Stimulated activated CD4-positive, alpha-beta T cell treated with anti-CD3 and anti-CD28 coated beads, Interleukin-2, amount 100 ng/mL, for 24 hours (primary cell): ENCODE results near the gene SORCS3.

Experiments
- DNase-seq, 2 donors: peaks; one replicate each; pipeline ENCODE4 v3.0.0-alpha.2; 2020

SORCS3 gene

DNA sequence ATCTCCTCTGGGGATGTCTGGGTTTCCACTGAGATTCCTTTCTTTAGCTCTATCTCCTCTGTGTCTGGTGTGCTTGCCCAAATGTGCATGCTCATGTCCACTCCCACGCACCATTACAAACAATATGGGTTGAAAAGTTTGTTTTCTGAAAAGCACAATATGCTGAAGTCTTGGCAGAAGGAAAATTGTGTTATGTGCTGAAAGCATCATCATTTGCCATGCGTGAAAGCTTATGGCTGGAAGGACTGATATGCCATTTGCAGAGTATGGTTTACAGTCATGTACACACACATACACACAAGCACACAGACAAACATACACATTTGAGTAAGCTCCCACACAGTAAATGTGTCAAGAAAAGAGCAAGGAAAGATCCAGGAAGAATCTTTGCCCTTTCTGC is 231.6 kb downstream of the SORCS3 start:
- no peak for DNase-seq

GRCh38 chr10:104873161-104873560 is 232.1 kb downstream of the SORCS3 start:
- no peak for DNase-seq

DNA sequence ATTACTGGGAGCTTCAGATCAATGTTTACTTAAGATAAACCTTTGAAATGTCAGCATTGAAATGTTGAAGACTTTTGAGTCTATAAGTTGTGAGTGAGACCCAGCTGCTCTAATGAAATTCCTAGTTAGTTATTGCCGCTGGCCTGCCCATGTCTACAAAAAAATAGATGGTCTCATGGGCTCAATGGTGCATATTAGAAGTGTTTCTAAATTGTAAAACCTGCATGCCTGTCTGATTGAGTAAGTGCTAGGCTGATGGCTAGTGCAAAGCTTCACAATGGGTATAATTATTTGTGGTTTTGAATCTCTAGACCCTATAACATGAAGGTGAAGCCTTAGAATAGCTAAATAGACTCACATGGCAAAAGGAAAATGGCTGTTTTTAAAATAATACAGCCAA is 234.5 kb downstream of the SORCS3 start:
- DNase-seq, result no peak

DNA sequence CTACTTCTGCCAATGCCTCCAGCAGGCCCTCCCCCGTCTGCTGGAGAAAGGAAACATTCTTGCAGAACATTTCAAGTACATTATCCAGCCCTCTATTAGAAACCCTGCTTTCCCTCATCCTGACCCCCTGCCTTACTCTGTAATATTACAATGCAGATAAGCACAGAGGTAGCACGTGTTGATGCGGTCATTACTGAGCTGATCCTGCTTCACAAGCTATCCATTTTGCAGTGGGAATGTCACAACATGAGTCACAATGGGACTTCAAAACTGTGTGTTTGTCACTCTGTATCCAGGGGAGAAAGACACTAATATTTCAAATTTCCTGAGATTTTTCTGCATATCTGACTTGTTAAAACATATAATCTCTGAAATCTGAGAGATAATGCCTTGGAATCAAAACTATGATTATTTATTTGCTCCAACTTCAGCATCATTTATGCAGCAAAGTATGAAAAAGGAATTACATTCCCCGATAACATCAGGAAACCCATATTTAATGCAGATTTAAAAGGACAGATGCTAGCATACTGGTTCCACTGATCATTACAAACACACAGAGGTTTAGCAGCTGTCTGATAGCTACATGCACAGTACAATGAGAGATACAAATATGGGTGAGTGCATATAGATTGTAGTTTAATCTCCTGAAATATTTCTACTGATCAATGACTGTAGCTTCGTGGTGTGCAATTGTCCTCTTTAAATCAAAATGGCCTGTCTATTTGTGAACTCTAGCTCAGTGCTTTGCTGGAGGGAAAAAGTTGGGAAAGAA is 239.7 kb downstream of the SORCS3 start:
- DNase-seq, result no peak

DNA sequence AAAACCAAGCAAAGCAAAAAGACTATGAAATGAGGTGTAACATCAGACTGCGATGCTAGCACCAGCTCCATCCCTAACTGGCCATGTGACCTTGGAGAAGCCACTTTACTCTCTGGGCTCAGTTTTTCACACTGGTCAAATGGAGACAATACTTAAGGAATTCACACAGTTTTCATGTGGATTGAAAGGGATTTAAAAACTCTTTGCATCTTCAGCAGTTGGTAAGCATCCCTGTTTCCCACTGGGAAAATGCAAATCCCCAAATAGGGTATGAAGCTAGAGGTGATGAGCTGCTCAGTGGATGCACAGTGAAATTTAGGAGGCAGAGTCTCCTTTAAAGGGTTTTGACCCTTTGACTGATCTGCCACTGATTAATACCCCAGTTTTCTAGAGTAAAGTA is 240.7 kb downstream of the SORCS3 start:
- no peak for DNase-seq

DNA sequence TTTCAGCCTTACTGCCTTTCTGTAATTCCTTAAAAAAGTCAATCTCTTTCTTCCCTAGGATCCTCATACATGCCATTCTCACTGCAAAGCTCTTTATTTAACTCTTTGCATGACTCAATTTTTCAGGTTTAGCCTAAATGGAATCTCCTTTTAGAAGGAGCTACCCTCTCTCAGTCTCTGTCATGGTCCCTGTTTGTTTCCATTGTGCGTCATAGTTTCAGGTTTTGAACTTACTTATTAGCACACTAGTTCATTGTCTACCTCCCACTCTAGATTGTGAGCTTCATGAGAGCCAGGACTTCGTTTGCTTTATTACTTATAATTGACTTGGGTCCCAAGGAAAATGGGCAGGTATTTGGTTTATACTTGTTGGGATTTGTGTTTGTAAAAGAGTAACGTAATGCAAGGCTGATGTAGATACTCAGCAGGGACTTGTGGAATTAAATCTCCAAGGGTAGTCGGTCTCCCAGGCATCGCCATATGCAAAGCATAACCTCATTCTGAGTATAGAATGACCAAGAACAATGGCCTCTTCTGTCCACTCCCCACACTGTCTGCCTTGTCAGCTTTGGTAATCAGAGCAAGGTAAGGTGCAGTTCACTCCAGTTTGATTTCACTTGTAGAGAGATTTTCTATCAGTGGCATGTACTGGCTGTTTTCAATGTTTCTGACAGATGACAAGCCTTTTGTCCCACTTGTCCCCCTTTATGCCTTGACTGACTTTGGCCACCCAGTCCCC is 252.0 kb downstream of the SORCS3 start:
- no peak for DNase-seq

- no peak for DNase-seq
Observed at GRCh38 chr10:104893701-104894100, 252.6 kb downstream of the SORCS3 start.

DNA sequence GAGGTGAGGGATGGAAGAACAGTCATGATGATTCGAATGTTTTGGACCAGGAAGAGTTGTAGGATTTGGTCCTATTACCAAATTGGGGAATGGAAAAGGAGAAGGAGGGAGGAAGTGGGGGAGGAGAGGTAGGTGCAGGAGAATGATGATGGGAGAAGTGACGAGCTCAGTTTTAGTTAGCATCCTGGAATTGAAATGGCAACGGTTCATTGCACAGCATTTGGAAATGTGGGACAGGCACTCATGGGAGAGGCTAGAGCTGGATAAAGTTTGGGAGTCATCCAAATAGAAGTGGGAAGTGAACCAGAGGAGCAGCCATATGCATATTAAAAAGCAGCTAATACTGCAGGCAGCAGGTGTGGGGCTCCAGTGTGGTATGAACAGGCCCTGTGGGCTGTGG is 253.6 kb downstream of the SORCS3 start:
- no peak for DNase-seq

- no peak for DNase-seq
Observed at GRCh38 chr10:104895541-104895940, 254.5 kb downstream of the SORCS3 start.

DNA sequence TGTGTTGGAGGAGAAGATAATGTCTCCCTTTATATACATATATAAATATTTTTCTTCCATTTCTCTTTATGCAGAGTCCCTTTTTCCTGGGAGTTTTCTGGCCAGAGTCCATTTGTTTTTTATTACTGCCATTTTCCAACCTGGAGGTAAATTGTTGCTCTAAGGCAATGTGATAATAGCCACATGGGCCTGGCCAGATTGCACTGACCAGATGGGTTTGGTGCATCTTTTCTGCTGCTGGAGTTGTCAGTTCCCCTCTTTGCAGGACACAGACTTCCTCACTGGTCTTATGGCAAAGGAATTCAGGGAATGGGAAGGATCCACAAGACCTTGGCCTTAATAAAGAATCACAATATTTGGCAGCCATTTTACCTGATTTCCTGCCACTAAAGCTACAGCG is 254.9 kb downstream of the SORCS3 start:
- DNase-seq, result no peak

DNA sequence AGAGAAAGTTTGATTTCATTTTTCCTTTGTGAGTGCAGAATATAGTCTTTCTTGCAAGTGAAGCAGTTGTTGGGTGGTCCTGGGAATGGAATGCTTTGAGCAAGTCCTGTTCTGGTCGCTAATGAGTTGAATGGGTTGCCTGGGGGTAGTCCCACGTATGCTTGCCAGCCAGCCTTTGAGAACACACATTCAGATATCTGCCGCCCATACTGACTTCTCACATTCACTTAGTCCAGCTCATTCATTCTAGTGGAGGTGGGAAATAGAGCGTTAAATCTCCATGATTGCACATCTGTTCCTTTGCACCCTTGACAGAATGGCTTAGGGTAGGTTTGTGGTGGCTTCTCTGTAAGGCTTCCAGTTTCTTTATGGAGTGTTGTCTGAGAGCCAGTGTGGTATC is 256.6 kb downstream of the SORCS3 start:
- no peak for DNase-seq

- DNase-seq, result no peak
Observed at GRCh38 chr10:104899779-104900178, 258.7 kb downstream of the SORCS3 start.

GRCh38 chr10:104903433-104903832 is 262.3 kb downstream of the SORCS3 start:
- DNase-seq, result no peak

GRCh38 chr10:104904753-104905323 is 263.7 kb downstream of the SORCS3 start:
- DNase-seq, result no peak

GRCh38 chr10:104906112-104906511 is 265.0 kb downstream of the SORCS3 start:
- DNase-seq, result no peak

GRCh38 chr10:104907521-104907920 is 266.4 kb downstream of the SORCS3 start:
- DNase-seq, result no peak

DNA sequence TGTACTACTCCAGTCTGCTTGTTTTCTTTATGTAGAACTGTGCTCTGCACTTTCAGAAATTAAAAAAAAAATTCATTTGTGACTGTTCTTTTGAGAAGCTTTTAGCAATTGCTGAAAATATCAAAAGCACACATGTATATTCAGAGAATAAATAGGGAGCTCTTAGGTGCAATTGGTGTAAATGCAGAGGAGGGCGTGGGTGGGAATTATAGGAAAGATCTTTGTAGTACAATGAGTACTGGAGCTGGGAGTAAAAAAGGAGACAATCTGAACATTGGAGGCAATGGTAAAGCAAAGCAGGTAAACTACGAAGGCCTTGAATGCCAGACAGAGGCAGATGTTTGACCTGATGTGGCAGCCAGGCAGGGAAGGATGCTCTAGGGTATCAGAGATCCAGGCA is 267.5 kb downstream of the SORCS3 start:
- no peak for DNase-seq

GRCh38 chr10:104910712-104911111 is 269.6 kb downstream of the SORCS3 start:
- no peak for DNase-seq

DNA sequence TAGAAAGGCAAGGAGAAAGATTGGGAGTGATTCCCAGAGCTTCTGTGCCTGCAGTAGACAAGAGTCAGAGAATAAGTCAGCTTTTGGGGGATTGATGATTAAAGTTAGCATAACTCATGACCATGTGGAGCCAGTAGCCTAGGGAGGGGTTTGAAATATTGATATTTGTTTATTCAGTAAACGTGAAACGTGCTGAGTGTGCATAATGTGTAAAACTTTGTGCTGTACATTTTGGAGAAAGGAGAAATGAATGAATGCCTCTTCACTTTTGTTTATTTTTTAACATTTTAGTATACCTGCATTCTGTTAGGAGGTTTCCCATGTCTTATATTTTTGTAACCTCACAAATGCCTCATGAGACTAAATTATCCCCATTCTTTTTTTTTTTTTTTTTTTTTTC is 272.3 kb downstream of the SORCS3 start:
- DNase-seq, result no peak

- no peak for DNase-seq
Observed at GRCh38 chr10:104920476-104920875, 279.4 kb downstream of the SORCS3 start.

DNA sequence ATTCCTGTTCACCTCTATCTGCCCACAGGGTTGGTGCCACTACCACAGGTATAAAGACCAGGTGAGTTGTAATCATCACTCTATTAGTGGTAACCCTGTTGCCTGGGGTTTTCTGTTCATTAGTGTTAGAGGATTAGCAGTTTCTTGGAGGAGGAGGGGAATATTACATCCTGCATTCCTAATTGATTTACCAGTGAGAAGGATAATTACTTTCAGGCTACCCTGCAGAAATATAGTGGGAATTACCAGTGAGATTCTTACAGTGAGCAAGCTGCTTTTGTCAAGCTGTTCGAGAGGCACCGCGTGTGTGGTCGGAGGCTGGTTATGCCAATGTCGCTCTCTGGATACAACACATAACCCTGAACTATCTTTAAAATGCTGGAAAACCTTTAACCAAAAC is 280.7 kb downstream of the SORCS3 start:
- no peak for DNase-seq

DNA sequence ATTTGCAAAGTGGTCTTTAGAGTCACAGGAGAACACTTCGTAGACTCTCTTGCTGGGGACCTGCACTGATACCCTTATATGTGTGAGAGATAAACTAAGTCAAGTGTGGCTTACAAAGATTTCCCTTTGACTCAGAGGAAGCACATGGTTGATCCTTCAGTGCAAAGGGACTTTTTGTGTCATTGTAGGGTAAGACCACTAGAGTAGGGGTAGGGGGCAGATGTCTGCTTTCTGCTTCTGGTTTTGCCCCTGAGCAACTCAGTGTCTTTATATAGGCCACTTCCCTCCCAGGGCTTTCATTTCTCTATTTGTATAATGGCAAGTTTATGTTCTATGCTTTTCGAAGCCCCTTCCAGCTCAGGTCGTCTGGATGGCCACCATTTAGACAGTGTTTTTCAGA is 281.7 kb downstream of the SORCS3 start:
- no peak for DNase-seq

- no peak for DNase-seq
Observed at GRCh38 chr10:104923501-104923900, 282.4 kb downstream of the SORCS3 start.

- no peak for DNase-seq
Observed at GRCh38 chr10:104924101-104924795, 283.2 kb downstream of the SORCS3 start.
